ENCODE results near the gene CHIT1. TPM values are rescaled to one million over a fixed set of nuclear protein-coding genes. Genes with fewer than 3 reads are reported as not detected.

Gene CHIT1
- total RNA-seq, 1 experiment from 2014 or later, result not detected

DNA sequence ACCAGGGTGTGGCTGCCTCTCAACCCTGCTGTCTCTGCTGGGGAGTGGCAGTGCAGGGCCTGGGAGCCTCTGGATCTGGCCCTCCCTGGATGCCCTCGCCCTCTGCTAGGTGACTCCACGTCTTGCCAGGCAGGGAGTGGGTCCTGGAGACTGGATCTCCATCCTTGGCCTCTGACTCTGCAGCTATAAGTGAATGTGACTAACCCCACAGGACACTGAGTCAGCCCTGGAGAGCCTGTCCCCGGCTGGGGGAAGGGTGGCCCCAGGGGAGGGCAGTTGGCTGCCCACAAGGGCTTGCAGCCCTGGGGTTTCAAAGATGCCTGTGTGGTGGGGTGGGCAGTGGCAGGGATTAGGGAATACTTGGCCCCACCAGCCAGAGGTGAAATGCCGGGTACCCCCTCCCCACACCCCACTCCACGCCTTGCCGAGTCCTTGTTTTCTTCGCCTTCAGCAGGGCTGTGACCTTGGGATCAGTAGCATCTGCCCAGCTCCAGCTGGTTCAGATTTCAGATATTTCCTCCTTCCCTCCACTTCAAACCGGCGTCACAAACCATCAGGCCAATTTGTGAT is 51.9 kb downstream of the CHIT1 start:
- no peaks in the 10 kb centered on the region for H3K4me1 ChIP-seq (ENCODE audit: control insufficient read depth, insufficient read depth, low read length)
- no peaks in the 10 kb centered on the region for H3K27me3 ChIP-seq (ENCODE audit: control insufficient read depth, insufficient read depth, low read length)
- intact Hi-C loops (cut with micrococcal nuclease; ENCODE audit: unreplicated experiment), result no loop called here
- in situ Hi-C loops (cut with HindIII; ENCODE audit: low pct_unique_long_range_greater_than_20kb, low sequenced_read_pairs), result no loop called here
- no TSS peak for BruUV-seq (replicated peaks)
- no peaks in the 10 kb centered on the region for H3K36me3 ChIP-seq (ENCODE audit: control insufficient read depth, insufficient read depth, low read length)
- no peak overlapping the region for H3K27ac ChIP-seq (ENCODE audit: low read length)
- ATAC-seq (peak; percentile 35; the same call in 1 of the 2 replicates), DNase-seq (ENCODE audit: low read depth, low spot score) (no peak)
- ChIA-PET CTCF (no interaction called here), POLR2A (no interaction called here)
- H3K9me3 ChIP-seq (ENCODE audit: control insufficient read depth, insufficient read depth, low read depth, low read length), result no peaks in the 10 kb centered on the region
- no peak overlapping the region for H3K4me3 ChIP-seq (ENCODE audit: low read depth in 2 of 2, low read length in 2 of 2)
- no peak for TF ChIP-seq TCF7L2 (IDR thresholded peaks at IDR 0.05; ENCODE audit: low read depth, low read length)
- no peak for TF ChIP-seq POLR2AphosphoS5 (IDR thresholded peaks at IDR 0.05; ENCODE audit: low read depth, low read length)
- no peak for TF ChIP-seq SIN3A (IDR thresholded peaks at IDR 0.05; ENCODE audit: borderline replicate concordance, insufficient read depth, low read depth, low read length)
- TF ChIP-seq, protein P1, sequence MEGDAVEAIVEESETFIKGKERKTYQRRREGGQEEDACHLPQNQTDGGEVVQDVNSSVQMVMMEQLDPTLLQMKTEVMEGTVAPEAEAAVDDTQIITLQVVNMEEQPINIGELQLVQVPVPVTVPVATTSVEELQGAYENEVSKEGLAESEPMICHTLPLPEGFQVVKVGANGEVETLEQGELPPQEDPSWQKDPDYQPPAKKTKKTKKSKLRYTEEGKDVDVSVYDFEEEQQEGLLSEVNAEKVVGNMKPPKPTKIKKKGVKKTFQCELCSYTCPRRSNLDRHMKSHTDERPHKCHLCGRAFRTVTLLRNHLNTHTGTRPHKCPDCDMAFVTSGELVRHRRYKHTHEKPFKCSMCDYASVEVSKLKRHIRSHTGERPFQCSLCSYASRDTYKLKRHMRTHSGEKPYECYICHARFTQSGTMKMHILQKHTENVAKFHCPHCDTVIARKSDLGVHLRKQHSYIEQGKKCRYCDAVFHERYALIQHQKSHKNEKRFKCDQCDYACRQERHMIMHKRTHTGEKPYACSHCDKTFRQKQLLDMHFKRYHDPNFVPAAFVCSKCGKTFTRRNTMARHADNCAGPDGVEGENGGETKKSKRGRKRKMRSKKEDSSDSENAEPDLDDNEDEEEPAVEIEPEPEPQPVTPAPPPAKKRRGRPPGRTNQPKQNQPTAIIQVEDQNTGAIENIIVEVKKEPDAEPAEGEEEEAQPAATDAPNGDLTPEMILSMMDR (IDR thresholded peaks at IDR 0.05), result no peak
- TF ChIP-seq REST (IDR thresholded peaks at IDR 0.05; ENCODE audit: insufficient read depth in 1 of 2, low read depth in 2 of 2, low read length in 1 of 2), result no peak

- CTCF ChIA-PET, result no interaction called here
- DNase-seq (ENCODE audit: low read depth, low spot score) (no peak), ATAC-seq (no peak)
- Histone ChIP-seq H3K36me3 (ENCODE audit: control insufficient read depth, insufficient read depth, low read length) (no peaks in the 10 kb centered on the region), H3K27me3 (ENCODE audit: control insufficient read depth, insufficient read depth, low read length) (no peaks in the 10 kb centered on the region), H3K4me1 (ENCODE audit: control insufficient read depth, insufficient read depth, low read length) (no peaks in the 10 kb centered on the region), H3K27ac (ENCODE audit: low read length) (no peak overlapping the region), H3K4me3 (ENCODE audit: low read depth in 2 of 2, low read length in 2 of 2) (no peak overlapping the region), H3K9me3 (ENCODE audit: control insufficient read depth, insufficient read depth, low read depth, low read length) (no peaks in the 10 kb centered on the region)
- POLR2A ChIA-PET, result no interaction called here
- in situ Hi-C loops (cut with HindIII; ENCODE audit: low pct_unique_long_range_greater_than_20kb, low sequenced_read_pairs) (no loop called here), intact Hi-C loops (cut with micrococcal nuclease; ENCODE audit: unreplicated experiment) (no loop called here)
- BruUV-seq (replicated peaks), result no TSS peak
- TF ChIP-seq TCF7L2 (IDR thresholded peaks at IDR 0.05; ENCODE audit: low read depth, low read length) (no peak), SIN3A (IDR thresholded peaks at IDR 0.05; ENCODE audit: borderline replicate concordance, insufficient read depth, low read depth, low read length) (no peak), POLR2AphosphoS5 (IDR thresholded peaks at IDR 0.05; ENCODE audit: low read depth, low read length) (no peak), REST (IDR thresholded peaks at IDR 0.05; ENCODE audit: insufficient read depth in 1 of 2, low read depth in 2 of 2, low read length in 1 of 2) (no peak)
- TF ChIP-seq, protein P1 (IDR thresholded peaks at IDR 0.05), result no peak
These were observed 52.5 kb downstream of the CHIT1 start for GRCh38 chr1:203177036-203177405.

Measured in Panc1 (cell line).